Measurements from ENCODE around the gene CEP57L1.

The CEP57L1 gene

GRCh38 chr6:109093732-109094415, 1.4 kb upstream of the CEP57L1 start:
- peak overlapping the region; percentile 87 for H3K4me3 ChIP-seq (ENCODE audit: low read length)
- no peak for TF ChIP-seq CTCF (conservative IDR thresholded peaks at IDR 0.05; ENCODE audit: low read depth, low read length)
- no peak for DNase-seq (ENCODE audit: low read depth)

- peak; percentile 93 for DNase-seq (ENCODE audit: low read depth)
- peak within 1 kb of the TSS; percentile 87 for H3K4me3 ChIP-seq (ENCODE audit: low read length)
- no peak for TF ChIP-seq CTCF (conservative IDR thresholded peaks at IDR 0.05; ENCODE audit: low read depth, low read length)
These were observed 781 bp upstream of the CEP57L1 start, which contains the start of gene SESN1 for GRCh38 chr6:109094416-109095035. Gene SESN1 (minus strand): TSS chr6:109094846. CDS start chr6:109094073, 773 bp downstream.

- no peak for TF ChIP-seq CTCF (conservative IDR thresholded peaks at IDR 0.05; ENCODE audit: low read depth, low read length)
- H3K4me3 ChIP-seq (ENCODE audit: low read length), result peak overlapping the region; percentile 87
These were observed 453 bp downstream of the CEP57L1 start for GRCh38 chr6:109095835-109096084.

GRCh38 chr6:109096208-109096607, 901 bp downstream of the CEP57L1 start:
- peak overlapping the region; percentile 87 for H3K4me3 ChIP-seq (ENCODE audit: low read length)
- TF ChIP-seq CTCF (conservative IDR thresholded peaks at IDR 0.05; ENCODE audit: low read depth, low read length), result no peak
- DNase-seq (ENCODE audit: low read depth), result no peak

More at GRCh38 chr6:109095835-109096084, 453 bp downstream of the CEP57L1 start:
- no peak for DNase-seq (ENCODE audit: low read depth)

- no peak overlapping the region for H3K4me3 ChIP-seq (ENCODE audit: low read length)
- TF ChIP-seq CTCF (conservative IDR thresholded peaks at IDR 0.05; ENCODE audit: low read depth, low read length), result no peak
- no peak for DNase-seq (ENCODE audit: low read depth)
These were observed 2.4 kb downstream of the CEP57L1 start for GRCh38 chr6:109097661-109098060.

GRCh38 chr6:109102762-109103161, 7.5 kb downstream of the CEP57L1 start:
- DNase-seq (ENCODE audit: low read depth), result no peak
- TF ChIP-seq CTCF (conservative IDR thresholded peaks at IDR 0.05; ENCODE audit: low read depth, low read length), result no peak
- no peak overlapping the region for H3K4me3 ChIP-seq (ENCODE audit: low read length)

- TF ChIP-seq CTCF (conservative IDR thresholded peaks at IDR 0.05; ENCODE audit: low read depth, low read length), result no peak
- no peak for DNase-seq (ENCODE audit: low read depth)
These were observed 8.6 kb downstream of the CEP57L1 start for GRCh38 chr6:109103942-109104341.

More at GRCh38 chr6:109103942-109104341, 8.6 kb downstream of the CEP57L1 start:
- no peak overlapping the region for H3K4me3 ChIP-seq (ENCODE audit: low read length)

Measured in retinal pigment epithelial cell (primary cell).